K562 (cell line): ENCODE results near the gene ANAPC16. TPM values are rescaled to one million over a fixed set of nuclear protein-coding genes. Genes with fewer than 3 reads are reported as not detected.

Experiments used
- ARID1B ChIP-seq: fragments of 450-650 bp; IDR thresholded peaks from 2 replicates; pipeline ENCODE4 v1.6.1; 2016; ENCODE audit warnings: antibody characterized with exemption, mild to moderate bottlenecking, inconsistent platforms
- ETV1 ChIP-seq: fragments of 450-650 bp; conservative IDR thresholded peaks from 2 replicates; pipeline ENCODE4 v1.6.1; 2016; ENCODE audit warnings: missing genetic modification characterization, control low read depth, low read depth, missing compliant biosample characterization
- FOXK2 ChIP-seq, 2 experiments: fragments of 450-650 bp; IDR thresholded peaks in 1 of 2; conservative IDR thresholded peaks in 1 of 2; 2 replicates each; pipeline ENCODE4 v1.6.1; 2016; ENCODE audit warnings: low read depth in 2 of 2, mild to moderate bottlenecking in 1 of 2
- HDAC1 ChIP-seq, 2 experiments: fragments of 450-650 bp; IDR thresholded peaks; 2 replicates each; pipeline ENCODE4 v1.6.1; 2016 to 2017; ENCODE audit warnings: inconsistent platforms in 1 of 2, mild to moderate bottlenecking in 1 of 2, moderate library complexity in 1 of 2
- HDAC8 ChIP-seq: fragments of 450-650 bp; IDR thresholded peaks from 2 replicates; pipeline ENCODE4 v1.6.1; 2016; ENCODE audit warnings: mild to moderate bottlenecking, missing genetic modification characterization, moderate library complexity, missing compliant biosample characterization
- HIVEP1 ChIP-seq: fragments of 250-450 bp; sonication (Bioruptor Pico); IDR thresholded peaks from 2 replicates; pipeline ENCODE4 v1.4.0; 2020; ENCODE audit warnings: mild to moderate bottlenecking
- ILK ChIP-seq: fragments of 450-650 bp; IDR thresholded peaks from 2 replicates; pipeline ENCODE4 v1.6.1; 2016; ENCODE audit warnings: missing genetic modification characterization, low read depth, mild to moderate bottlenecking, missing compliant biosample characterization, moderate library complexity, borderline replicate concordance
- MEIS2 ChIP-seq: fragments of 450-650 bp; IDR thresholded peaks from 2 replicates; pipeline ENCODE4 v1.6.1; 2014; ENCODE audit warnings: mild to moderate bottlenecking; ENCODE audit not compliant: partially characterized antibody
- MYNN ChIP-seq, 2 experiments: sonication (generic); formaldehyde crosslinking in 1 of 2; IDR thresholded peaks; 2 replicates each; pipeline versions ENCODE4 v1.5.0 to v1.6.1; 2016 to 2020; ENCODE audit warnings: antibody characterized with exemption in 1 of 2, missing genetic modification reagents in 1 of 2
- NFE2 ChIP-seq: IDR thresholded peaks from 2 replicates; pipeline ENCODE4 v1.6.1; 2014; ENCODE audit warnings: antibody characterized with exemption, low read depth
- NFYB ChIP-seq: IDR thresholded peaks from 2 replicates; pipeline ENCODE4 v1.6.1; 2011; ENCODE audit warnings: mild to moderate bottlenecking, moderate library complexity; ENCODE audit not compliant: insufficient read length; ENCODE audit errors: extremely low read depth
- POLR3A ChIP-seq: IDR thresholded peaks from 2 replicates; pipeline ENCODE4 v1.6.1; 2011; ENCODE audit warnings: borderline replicate concordance, mild to moderate bottlenecking, moderate library complexity; ENCODE audit not compliant: insufficient read length, insufficient read depth; ENCODE audit errors: extremely low read depth
- PTBP1 ChIP-seq: fragments of 200-400 bp; formaldehyde crosslinking; IDR thresholded peaks from 2 replicates; pipeline ENCODE4 v1.6.1; 2017; ENCODE audit warnings: low read depth, low read length
- RNF2 ChIP-seq: sonication (generic); IDR thresholded peaks from 2 replicates; pipeline ENCODE4 v1.6.1; 2016
- STAT5A ChIP-seq: IDR thresholded peaks from 2 replicates; pipeline ENCODE4 v1.6.1; 2012; ENCODE audit warnings: low read length, inconsistent platforms, borderline replicate concordance
- YY1 ChIP-seq, 3 experiments: IDR thresholded peaks; 2 replicates each; pipeline ENCODE4 v1.6.1; 2011; ENCODE audit warnings: low read length in 2 of 3, mild to moderate bottlenecking in 2 of 3, moderate library complexity in 2 of 3, borderline replicate concordance in 1 of 3, control low read depth in 1 of 3, low read depth in 1 of 3; ENCODE audit not compliant: insufficient read depth in 3 of 3, insufficient replicate concordance in 2 of 3, control insufficient read depth in 1 of 3, insufficient read length in 1 of 3; ENCODE audit errors: extremely low read depth in 1 of 3
- ZNF354B ChIP-seq: fragments of 250-450 bp; sonication (Bioruptor Pico); IDR thresholded peaks from 2 replicates; pipeline ENCODE4 v1.4.0; 2020
- ZNF444 ChIP-seq: fragments of 250-450 bp; sonication (Bioruptor Pico); IDR thresholded peaks from 2 replicates; pipeline ENCODE4 v1.4.0; 2020; ENCODE audit warnings: mild to moderate bottlenecking, moderate library complexity
- ZNF76 ChIP-seq: fragments of 250-450 bp; sonication (Bioruptor Pico); IDR thresholded peaks from 2 replicates; pipeline ENCODE4 v1.4.0; 2020; ENCODE audit warnings: mild to moderate bottlenecking, moderate library complexity, borderline replicate concordance
- polyA plus RNA-seq, 8 experiments: library from polyadenylated mRNA; depleted of rRNA in 4 of 8; stranded (reverse) in 5 of 8; unstranded in 3 of 8; fragments of >200 nt; fragmentation: Nextera tagmentation in 2 of 8; fragmentation: Illumina TruSeq in 1 of 8; extraction: Ambion mirVana in 2 of 8; extraction: Trizol in 1 of 8; gene quantifications; 2 replicates each; pipeline versions ENCODE4 v1.2.1 to v1.2.3, GENCODE V29; 2011 to 2014; ENCODE audit warnings: inconsistent platforms in 1 of 8, missing spikeins in 1 of 8
- total RNA-seq, 7 experiments: library from RNA; depleted of rRNA in 6 of 7; stranded (reverse); fragments of >200 nt in 6 of 7; fragmentation: Illumina TruSeq in 2 of 7; extraction: Trizol in 2 of 7; gene quantifications; 2 replicates each; pipeline versions ENCODE4 v1.2.1 to v1.2.3, GENCODE V29; 2011 to 2021; ENCODE audit warnings: low replicate concordance in 1 of 7
- TF ChIP-seq, protein P1 (sequence below): IDR thresholded peaks from 2 replicates; pipeline ENCODE4 v1.6.1; 2011; ENCODE audit warnings: borderline replicate concordance, low read depth, mild to moderate bottlenecking, moderate library complexity, low read length; ENCODE audit not compliant: insufficient read depth, poor library complexity, severe bottlenecking
- TF ChIP-seq, protein P2 (sequence below): sonication (generic); IDR thresholded peaks from 2 replicates; pipeline ENCODE4 v1.6.1; 2016
- TF ChIP-seq, protein P3 (sequence below), 2 experiments: fragments of 250-450 bp in 1 of 2; fragments of 450-650 bp in 1 of 2; sonication (Bioruptor Pico) in 1 of 2; IDR thresholded peaks; 2 replicates each; pipeline versions ENCODE4 v1.6.1 to v1.8.0; 2016 to 2021; ENCODE audit warnings: mild to moderate bottlenecking in 2 of 2, moderate library complexity in 2 of 2, missing compliant biosample characterization in 1 of 2, missing genetic modification characterization in 1 of 2

ANAPC16 gene
- total and polyA plus RNA-seq, 9 of the 15 experiments (the other 6 are each of a cell fraction or from before 2014, with no cell fraction given): 42.6 to 208 (median 108) TPM

DNA sequence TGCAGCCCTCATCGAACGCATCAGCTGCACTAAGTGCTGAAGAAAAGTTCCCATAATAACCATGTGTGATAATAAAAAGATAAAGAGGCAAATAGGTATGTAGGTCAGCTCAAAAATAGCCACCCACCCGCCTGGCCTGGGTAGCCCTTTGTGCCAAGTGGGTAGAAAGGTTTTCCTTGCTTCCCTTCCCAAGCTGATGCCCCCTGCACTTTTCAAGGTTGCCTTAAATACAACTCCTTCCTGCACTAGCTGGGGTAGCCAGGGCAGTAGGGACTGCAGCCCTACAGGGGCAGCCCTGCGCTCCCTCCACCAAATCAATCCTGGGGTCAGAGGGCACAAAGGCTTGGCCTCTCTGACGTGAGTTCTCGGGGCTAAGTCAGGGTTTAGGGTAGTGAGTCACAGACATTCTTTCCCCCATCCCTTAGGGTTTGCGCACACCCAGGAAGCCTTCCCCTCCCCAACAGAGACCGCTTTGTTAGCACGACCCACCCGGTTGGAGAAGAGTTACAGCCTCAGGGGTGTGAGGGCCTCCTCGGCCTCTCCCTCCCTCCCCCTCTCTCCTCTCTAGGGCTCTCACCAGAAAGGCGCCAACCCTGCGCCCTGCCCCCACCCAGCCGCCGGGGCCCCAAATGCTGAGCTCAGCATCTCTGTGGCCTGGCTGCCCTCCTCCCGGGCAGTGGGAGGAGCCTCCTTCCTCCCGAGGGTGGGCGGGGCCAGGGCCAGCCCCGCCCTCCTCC is 44.6 kb downstream of the ANAPC16 start (continued):
- TF ChIP-seq NFYB: no peak
- TF ChIP-seq ZNF76: peak; percentile 87
- TF ChIP-seq RNF2: peak; percentile 97
- TF ChIP-seq HIVEP1: 0 out of 2 replicates have a peak, but pooled peaks have one; percentile 82
- peak; percentile 13 for TF ChIP-seq MEIS2
- peak; percentile 80 for TF ChIP-seq ARID1B
- TF ChIP-seq, protein P1, sequence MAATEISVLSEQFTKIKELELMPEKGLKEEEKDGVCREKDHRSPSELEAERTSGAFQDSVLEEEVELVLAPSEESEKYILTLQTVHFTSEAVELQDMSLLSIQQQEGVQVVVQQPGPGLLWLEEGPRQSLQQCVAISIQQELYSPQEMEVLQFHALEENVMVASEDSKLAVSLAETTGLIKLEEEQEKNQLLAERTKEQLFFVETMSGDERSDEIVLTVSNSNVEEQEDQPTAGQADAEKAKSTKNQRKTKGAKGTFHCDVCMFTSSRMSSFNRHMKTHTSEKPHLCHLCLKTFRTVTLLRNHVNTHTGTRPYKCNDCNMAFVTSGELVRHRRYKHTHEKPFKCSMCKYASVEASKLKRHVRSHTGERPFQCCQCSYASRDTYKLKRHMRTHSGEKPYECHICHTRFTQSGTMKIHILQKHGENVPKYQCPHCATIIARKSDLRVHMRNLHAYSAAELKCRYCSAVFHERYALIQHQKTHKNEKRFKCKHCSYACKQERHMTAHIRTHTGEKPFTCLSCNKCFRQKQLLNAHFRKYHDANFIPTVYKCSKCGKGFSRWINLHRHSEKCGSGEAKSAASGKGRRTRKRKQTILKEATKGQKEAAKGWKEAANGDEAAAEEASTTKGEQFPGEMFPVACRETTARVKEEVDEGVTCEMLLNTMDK: no peak
- TF ChIP-seq HDAC8: peak; percentile 90
- peak; percentile 42; the same call in 1 of the 2 replicates for TF ChIP-seq NFE2
- TF ChIP-seq ZNF444: peak; percentile 56; the same call in 1 of the 2 replicates
- no peak for TF ChIP-seq FOXK2 (conservative IDR thresholded peaks at IDR 0.05 in 1 of 2, IDR thresholded peaks at IDR 0.05 in 1 of 2; ENCODE audit: low read depth in 2 of 2)
- no peak for TF ChIP-seq ILK (tag)
- TF ChIP-seq PTBP1: 0 out of 2 replicates have a peak, but pooled peaks have one; percentile 32
- peak; percentile 58; the same call in 1 of the 2 replicates for TF ChIP-seq MYNN (IDR thresholded peaks at IDR 0.05)
- no peak for TF ChIP-seq MYNN (CRISPR knock-in tag; IDR thresholded peaks at IDR 0.05)
- TF ChIP-seq ZNF354B: peak; percentile 22; the same call in 1 of the 2 replicates
- TF ChIP-seq, protein P2, sequence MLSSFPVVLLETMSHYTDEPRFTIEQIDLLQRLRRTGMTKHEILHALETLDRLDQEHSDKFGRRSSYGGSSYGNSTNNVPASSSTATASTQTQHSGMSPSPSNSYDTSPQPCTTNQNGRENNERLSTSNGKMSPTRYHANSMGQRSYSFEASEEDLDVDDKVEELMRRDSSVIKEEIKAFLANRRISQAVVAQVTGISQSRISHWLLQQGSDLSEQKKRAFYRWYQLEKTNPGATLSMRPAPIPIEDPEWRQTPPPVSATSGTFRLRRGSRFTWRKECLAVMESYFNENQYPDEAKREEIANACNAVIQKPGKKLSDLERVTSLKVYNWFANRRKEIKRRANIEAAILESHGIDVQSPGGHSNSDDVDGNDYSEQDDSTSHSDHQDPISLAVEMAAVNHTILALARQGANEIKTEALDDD: no peak
- TF ChIP-seq POLR3A: no peak
- TF ChIP-seq STAT5A: peak; percentile 19; the same call in 1 of the 2 replicates
- no peak for TF ChIP-seq HDAC1 (IDR thresholded peaks at IDR 0.05)
- peak in 1 of 3 experiments; percentile 34 for TF ChIP-seq YY1 (IDR thresholded peaks at IDR 0.05; ENCODE audit: borderline replicate concordance in 1 of 3, control insufficient read depth in 1 of 3, extremely low read depth in 1 of 3, insufficient read depth in 3 of 3, insufficient read length in 1 of 3, insufficient replicate concordance in 2 of 3, low read depth in 1 of 3, low read length in 2 of 3)
- TF ChIP-seq ETV1 (tag): peak; percentile 56
- TF ChIP-seq, protein P3, sequence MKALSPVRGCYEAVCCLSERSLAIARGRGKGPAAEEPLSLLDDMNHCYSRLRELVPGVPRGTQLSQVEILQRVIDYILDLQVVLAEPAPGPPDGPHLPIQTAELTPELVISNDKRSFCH (CRISPR knock-in tag; IDR thresholded peaks at IDR 0.05): no peak
- TF ChIP-seq, protein P3 (tag; IDR thresholded peaks at IDR 0.05): peak; percentile 93
